ENCODE measurements around the gene SLC6A7.
A peak's percentile ranks its signal among the peaks of the same experiment; 100 is the strongest.

Gene SLC6A7

GRCh38 chr5:150215979-150216944 is 26.4 kb downstream of the SLC6A7 start:
- H3K27ac ChIP-seq = no peak overlapping the region
- no peak for TF ChIP-seq CTCF (conservative IDR thresholded peaks at IDR 0.05)

GRCh38 chr5:150217038-150217437 is 27.2 kb downstream of the SLC6A7 start:
- no peak overlapping the region for H3K27ac ChIP-seq
- no peak for TF ChIP-seq CTCF (conservative IDR thresholded peaks at IDR 0.05)

- no peak overlapping the region for H3K27ac ChIP-seq
Measured at GRCh38 chr5:150217873-150218692, 28.2 kb downstream of the SLC6A7 start.

GRCh38 chr5:150218693-150219035 is 28.8 kb downstream of the SLC6A7 start:
- no peak for TF ChIP-seq CTCF (conservative IDR thresholded peaks at IDR 0.05)
- H3K27ac ChIP-seq = no peak overlapping the region

More at GRCh38 chr5:150217873-150218692, 28.2 kb downstream of the SLC6A7 start:
- peak; percentile 88 for TF ChIP-seq CTCF (conservative IDR thresholded peaks at IDR 0.05)

GRCh38 chr5:150219142-150219541 is 29.3 kb downstream of the SLC6A7 start:
- no peak for TF ChIP-seq CTCF (conservative IDR thresholded peaks at IDR 0.05)
- H3K27ac ChIP-seq = no peak overlapping the region

GRCh38 chr5:150219861-150220260 is 30.0 kb downstream of the SLC6A7 start:
- no peak overlapping the region for H3K27ac ChIP-seq
- no peak for TF ChIP-seq CTCF (conservative IDR thresholded peaks at IDR 0.05)

- no peak for TF ChIP-seq CTCF (conservative IDR thresholded peaks at IDR 0.05)
- H3K27ac ChIP-seq = no peak overlapping the region
Measured at GRCh38 chr5:150221471-150221870, 31.6 kb downstream of the SLC6A7 start.
